Measurements from ENCODE around the gene HECTD4.

HECTD4 gene

GRCh38 chr12:112176321-112177010 lies 205.8 kb downstream of the HECTD4 start:
- DNase-seq (ENCODE audit: low read depth) = no peak
- no peak for TF ChIP-seq CTCF (IDR thresholded peaks at IDR 0.05; ENCODE audit: low read length, missing control alignments)
- no peak overlapping the region for H3K4me3 ChIP-seq (replicated peaks; ENCODE audit: low read depth, low read length)

- no peak for TF ChIP-seq CTCF (IDR thresholded peaks at IDR 0.05; ENCODE audit: low read length, missing control alignments)
- DNase-seq (ENCODE audit: low read depth) = no peak
- H3K4me3 ChIP-seq (replicated peaks; ENCODE audit: low read depth, low read length) = no peak overlapping the region
Measured at GRCh38 chr12:112175361-112176155, 206.7 kb downstream of the HECTD4 start.

GRCh38 chr12:112172556-112173324 lies 209.5 kb downstream of the HECTD4 start:
- H3K4me3 ChIP-seq (replicated peaks; ENCODE audit: low read depth, low read length) = no peak overlapping the region
- no peak for TF ChIP-seq CTCF (IDR thresholded peaks at IDR 0.05; ENCODE audit: low read length, missing control alignments)
- no peak for DNase-seq (ENCODE audit: low read depth)

GRCh38 chr12:112170971-112171596 lies 211.1 kb downstream of the HECTD4 start:
- DNase-seq (ENCODE audit: low read depth) = no peak
- no peak for TF ChIP-seq CTCF (IDR thresholded peaks at IDR 0.05; ENCODE audit: low read length, missing control alignments)

GRCh38 chr12:112170376-112170775 lies 211.9 kb downstream of the HECTD4 start:
- TF ChIP-seq CTCF (IDR thresholded peaks at IDR 0.05; ENCODE audit: low read length, missing control alignments) = peak; percentile 49
- H3K4me3 ChIP-seq (replicated peaks; ENCODE audit: low read depth, low read length) = no peak overlapping the region
- DNase-seq (ENCODE audit: low read depth) = peak; percentile 12

More at GRCh38 chr12:112170971-112171596, 211.1 kb downstream of the HECTD4 start:
- H3K4me3 ChIP-seq (replicated peaks; ENCODE audit: low read depth, low read length) = no peak overlapping the region

- no peak overlapping the region for H3K4me3 ChIP-seq (replicated peaks; ENCODE audit: low read depth, low read length)
- DNase-seq (ENCODE audit: low read depth) = no peak
- TF ChIP-seq CTCF (IDR thresholded peaks at IDR 0.05; ENCODE audit: low read length, missing control alignments) = no peak
Measured at GRCh38 chr12:112169966-112170365, 212.3 kb downstream of the HECTD4 start.

Data from fibroblast of pulmonary artery (primary cell).